Hepatocyte (in vitro differentiated cells): ENCODE results near the gene CARD10. TPM values are rescaled to one million over a fixed set of nuclear protein-coding genes. Genes with fewer than 3 reads are reported as not detected.
A peak's percentile ranks its signal among the peaks of the same experiment; 100 is the strongest.

Source experiments
- DNase-seq: peaks from one replicate; pipeline ENCODE4 v3.0.0-alpha.2; 2016; ENCODE audit warnings: low spot score
- H2AFZ ChIP-seq: fragments of 200-600 bp; sonication (generic); 2 replicates; pipeline ENCODE4 v1.6.0; 2016; ENCODE audit warnings: antibody characterized with exemption, mild to moderate bottlenecking
- H3K27ac ChIP-seq: fragments of 200-600 bp; sonication (generic); 2 replicates; pipeline ENCODE4 v1.5.1; 2016; ENCODE audit warnings: mild to moderate bottlenecking
- H3K27me3 ChIP-seq: fragments of 200-600 bp; sonication (generic); 2 replicates; pipeline ENCODE4 v1.6.1; 2016
- H3K36me3 ChIP-seq: fragments of 200-600 bp; sonication (generic); replicated peaks from 2 replicates; pipeline ENCODE4 v1.5.1; 2016; ENCODE audit warnings: low read depth; ENCODE audit not compliant: insufficient read depth
- H3K4me1 ChIP-seq: fragments of 200-600 bp; sonication (generic); 2 replicates; pipeline ENCODE4 v1.5.1; 2016; ENCODE audit warnings: mild to moderate bottlenecking, moderate library complexity; ENCODE audit not compliant: insufficient read depth
- H3K4me2 ChIP-seq: fragments of 200-600 bp; sonication (generic); 2 replicates; pipeline ENCODE4 v1.6.0; 2016
- H3K4me3 ChIP-seq: fragments of 200-600 bp; sonication (generic); 2 replicates; pipeline ENCODE4 v1.5.1; 2016; ENCODE audit warnings: mild to moderate bottlenecking
- H3K79me2 ChIP-seq: fragments of 200-600 bp; sonication (generic); 2 replicates; pipeline ENCODE4 v1.6.0; 2017; ENCODE audit warnings: mild to moderate bottlenecking
- H3K9me2 ChIP-seq: fragments of 200-600 bp; sonication (generic); replicated peaks from 2 replicates; pipeline ENCODE4 v1.6.0; 2017; ENCODE audit warnings: mild to moderate bottlenecking; ENCODE audit not compliant: insufficient read depth
- H3K9me3 ChIP-seq: fragments of 200-600 bp; sonication (generic); 2 replicates; pipeline ENCODE4 v1.5.1; 2016; ENCODE audit warnings: low read depth, mild to moderate bottlenecking
- H4K20me1 ChIP-seq: fragments of 200-600 bp; sonication (generic); 2 replicates; pipeline ENCODE4 v1.6.0; 2016; ENCODE audit warnings: mild to moderate bottlenecking; ENCODE audit not compliant: insufficient read depth, poor library complexity, severe bottlenecking
- CTCF ChIP-seq: fragments of 200-600 bp; sonication (generic); IDR thresholded peaks from 2 replicates; pipeline ENCODE4 v1.5.1; 2016; ENCODE audit warnings: antibody characterized with exemption, mild to moderate bottlenecking; ENCODE audit not compliant: poor library complexity
- EZH2 ChIP-seq: fragments of 200-600 bp; sonication (generic); IDR thresholded peaks from 2 replicates; pipeline ENCODE4 v1.6.1; 2016; ENCODE audit warnings: antibody characterized with exemption, mild to moderate bottlenecking, borderline replicate concordance
- EZH2phosphoT487 ChIP-seq: fragments of 200-600 bp; sonication (generic); IDR thresholded peaks from one replicate; pipeline ENCODE4 v1.6.1; 2018; ENCODE audit warnings: antibody characterized with exemption, mild to moderate bottlenecking, low read depth, moderate library complexity; ENCODE audit not compliant: unreplicated experiment, severe bottlenecking
- WGBS: methylation state at CpG from one replicate; pipeline ENCODE4 v1.1.6; 2016; ENCODE audit warnings: low lambda C conversion rate; ENCODE audit errors: missing lambda C conversion rate; 5-methylcytosine and 5-hydroxymethylcytosine counted together
- polyA plus RNA-seq: library from polyadenylated mRNA; unstranded; fragments of >200 nt; fragmentation: Nextera tagmentation; extraction: Ambion mirVana; gene quantifications from 2 replicates; pipeline ENCODE4 v1.2.1, GENCODE V29; 2016
- total RNA-seq: library from RNA; depleted of rRNA; stranded (reverse); fragments of >200 nt; gene quantifications from 2 replicates; pipeline ENCODE4 v1.2.3, GENCODE V29; 2014

Gene CARD10
- total and polyA plus RNA-seq, 2 experiments from 2014 or later: 23.4 to 28.7 TPM

- H3K9me2 ChIP-seq: no peaks in the 10 kb centered on the region
- no peaks in the 10 kb centered on the region for H3K27me3 ChIP-seq
- no peaks in the 10 kb centered on the region for H3K9me3 ChIP-seq
- H4K20me1 ChIP-seq: no peaks in the 10 kb centered on the region
- WGBS: 91% methylated on average over 17 of the region's 17 CpGs
- no peak overlapping the region for H3K4me3 ChIP-seq
- no peaks in the 10 kb centered on the region for H3K79me2 ChIP-seq
- no peaks in the 10 kb centered on the region for H3K36me3 ChIP-seq
- H2AFZ ChIP-seq: no peak overlapping the region
- peaks cover 20% of the 10 kb centered on the region for H3K4me1 ChIP-seq
- peak overlapping the region; percentile 73 for H3K27ac ChIP-seq
- TF ChIP-seq EZH2phosphoT487 (no peak), EZH2 (no peak), CTCF (no peak)
- DNase-seq: no peak
- H3K4me2 ChIP-seq: no peak overlapping the region
Measured at GRCh38 chr22:37456346-37456745, 62.9 kb downstream of the CARD10 start.

GRCh38 chr22:37455896-37456295 lies 63.3 kb downstream of the CARD10 start:
- Histone ChIP-seq H3K36me3 (no peaks in the 10 kb centered on the region), H2AFZ (no peak overlapping the region), H4K20me1 (no peaks in the 10 kb centered on the region), H3K4me1 (peaks cover 20% of the 10 kb centered on the region), H3K27me3 (no peaks in the 10 kb centered on the region), H3K9me3 (no peaks in the 10 kb centered on the region), H3K4me2 (peak overlapping the region; percentile 66), H3K79me2 (no peaks in the 10 kb centered on the region), H3K27ac (peak overlapping the region; percentile 73), H3K9me2 (no peaks in the 10 kb centered on the region), H3K4me3 (no peak overlapping the region)
- TF ChIP-seq CTCF (no peak), EZH2phosphoT487 (no peak), EZH2 (no peak)
- DNase-seq: no peak
- 74% methylated on average over 12 of the region's 14 CpGs for WGBS

- no peak for TF ChIP-seq EZH2phosphoT487
- no peak for TF ChIP-seq EZH2
- no peak for TF ChIP-seq CTCF
- H3K79me2 ChIP-seq: no peaks in the 10 kb centered on the region
- no peaks in the 10 kb centered on the region for H3K36me3 ChIP-seq
- H3K4me1 ChIP-seq: peaks cover 20% of the 10 kb centered on the region
- no peaks in the 10 kb centered on the region for H4K20me1 ChIP-seq
- DNase-seq: peak; percentile 89
- H2AFZ ChIP-seq: no peak overlapping the region
- no peaks in the 10 kb centered on the region for H3K27me3 ChIP-seq
- H3K4me3 ChIP-seq: no peak overlapping the region
- no peaks in the 10 kb centered on the region for H3K9me3 ChIP-seq
- WGBS: 27% methylated on average over 21 of the region's 21 CpGs
- H3K27ac ChIP-seq: peak overlapping the region; percentile 90
- H3K4me2 ChIP-seq: peak overlapping the region; percentile 66
- H3K9me2 ChIP-seq: no peaks in the 10 kb centered on the region
Measured at GRCh38 chr22:37454857-37455686, 64.1 kb downstream of the CARD10 start.
